ENCODE results near the gene RUFY2. TPM values are rescaled to one million over a fixed set of nuclear protein-coding genes. Genes with fewer than 3 reads are reported as not detected.

RUFY2 gene
- total and polyA plus RNA-seq, 8 donors: 4.6 to 104 (median 27.6) TPM

- TF ChIP-seq EP300 (IDR thresholded peaks at IDR 0.05) (no peak), POLR2A (IDR thresholded peaks at IDR 0.05) (no peak), POLR2AphosphoS5 (IDR thresholded peaks at IDR 0.05) (no peak)
- TF ChIP-seq, protein P1, sequence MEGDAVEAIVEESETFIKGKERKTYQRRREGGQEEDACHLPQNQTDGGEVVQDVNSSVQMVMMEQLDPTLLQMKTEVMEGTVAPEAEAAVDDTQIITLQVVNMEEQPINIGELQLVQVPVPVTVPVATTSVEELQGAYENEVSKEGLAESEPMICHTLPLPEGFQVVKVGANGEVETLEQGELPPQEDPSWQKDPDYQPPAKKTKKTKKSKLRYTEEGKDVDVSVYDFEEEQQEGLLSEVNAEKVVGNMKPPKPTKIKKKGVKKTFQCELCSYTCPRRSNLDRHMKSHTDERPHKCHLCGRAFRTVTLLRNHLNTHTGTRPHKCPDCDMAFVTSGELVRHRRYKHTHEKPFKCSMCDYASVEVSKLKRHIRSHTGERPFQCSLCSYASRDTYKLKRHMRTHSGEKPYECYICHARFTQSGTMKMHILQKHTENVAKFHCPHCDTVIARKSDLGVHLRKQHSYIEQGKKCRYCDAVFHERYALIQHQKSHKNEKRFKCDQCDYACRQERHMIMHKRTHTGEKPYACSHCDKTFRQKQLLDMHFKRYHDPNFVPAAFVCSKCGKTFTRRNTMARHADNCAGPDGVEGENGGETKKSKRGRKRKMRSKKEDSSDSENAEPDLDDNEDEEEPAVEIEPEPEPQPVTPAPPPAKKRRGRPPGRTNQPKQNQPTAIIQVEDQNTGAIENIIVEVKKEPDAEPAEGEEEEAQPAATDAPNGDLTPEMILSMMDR (IDR thresholded peaks at IDR 0.05): no peak
- intact Hi-C loops (cut with DNase I; ENCODE audit: low total_unique reads): no loop called here
- Histone ChIP-seq H3K36me3 (peaks cover 0 to 6% (median 2%) of the 10 kb centered on the region in 4 donors), H3K27me3 (no peaks in the 10 kb centered on the region), H3K9me3 (no peaks in the 10 kb centered on the region), H3K4me1 (no peaks in the 10 kb centered on the region), H3K27ac (no peak overlapping the region), H3K4me3 (no peak overlapping the region)
- DNase-seq: no peak
- 92 to 100% (median 99%) methylated on average over 3 of the region's 3 CpGs for WGBS, 5 donors
Measured at GRCh38 chr10:68440898-68441297, 33.8 kb upstream of the RUFY2 start.

- Histone ChIP-seq H3K9me3 (no peaks in the 10 kb centered on the region), H3K4me1 (no peaks in the 10 kb centered on the region), H3K27ac (no peak overlapping the region), H3K27me3 (no peaks in the 10 kb centered on the region), H3K4me3 (no peak overlapping the region), H3K36me3 (peaks cover 0 to 6% (median 2%) of the 10 kb centered on the region in 4 donors)
- TF ChIP-seq, protein P1 (IDR thresholded peaks at IDR 0.05): no peak
- TF ChIP-seq POLR2AphosphoS5 (IDR thresholded peaks at IDR 0.05) (no peak), POLR2A (IDR thresholded peaks at IDR 0.05) (no peak), EP300 (IDR thresholded peaks at IDR 0.05) (no peak)
- no peak for DNase-seq
- intact Hi-C loops (cut with DNase I; ENCODE audit: low total_unique reads): no loop called here
Measured at GRCh38 chr10:68435803-68436202, 28.7 kb upstream of the RUFY2 start.

DNA sequence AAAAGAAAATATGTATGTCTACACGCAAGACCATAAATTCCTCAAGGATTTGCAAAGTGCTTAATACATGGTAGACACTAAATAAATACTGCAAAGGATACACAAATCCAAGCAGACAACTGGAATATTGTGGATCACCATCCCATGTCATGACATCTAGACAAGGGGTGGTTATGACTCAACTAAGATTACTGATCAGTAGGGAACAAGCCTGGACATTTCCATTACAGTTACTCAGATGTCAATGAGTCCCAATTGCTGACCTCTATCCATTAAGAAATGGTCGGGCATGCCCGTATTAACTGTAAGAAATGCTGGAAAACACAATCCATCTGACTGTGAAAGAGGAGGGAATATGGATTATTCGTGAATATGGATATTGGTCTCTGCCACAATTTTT, 27.6 kb upstream of the RUFY2 start:
- H3K27ac ChIP-seq: no peak overlapping the region
- 93 to 99% (median 96%) methylated on average over 4 of the region's 4 CpGs for WGBS, 5 donors
- H3K36me3 ChIP-seq: peaks cover 0 to 6% (median 2%) of the 10 kb centered on the region in 4 donors
- H3K27me3 ChIP-seq: no peaks in the 10 kb centered on the region
- no peak for DNase-seq
- intact Hi-C loops (cut with DNase I; ENCODE audit: low total_unique reads): no loop called here
- H3K4me3 ChIP-seq: no peak overlapping the region
- no peak for TF ChIP-seq EP300 (IDR thresholded peaks at IDR 0.05)
- TF ChIP-seq, protein P1 (IDR thresholded peaks at IDR 0.05): no peak
- no peaks in the 10 kb centered on the region for H3K4me1 ChIP-seq
- no peaks in the 10 kb centered on the region for H3K9me3 ChIP-seq

DNA sequence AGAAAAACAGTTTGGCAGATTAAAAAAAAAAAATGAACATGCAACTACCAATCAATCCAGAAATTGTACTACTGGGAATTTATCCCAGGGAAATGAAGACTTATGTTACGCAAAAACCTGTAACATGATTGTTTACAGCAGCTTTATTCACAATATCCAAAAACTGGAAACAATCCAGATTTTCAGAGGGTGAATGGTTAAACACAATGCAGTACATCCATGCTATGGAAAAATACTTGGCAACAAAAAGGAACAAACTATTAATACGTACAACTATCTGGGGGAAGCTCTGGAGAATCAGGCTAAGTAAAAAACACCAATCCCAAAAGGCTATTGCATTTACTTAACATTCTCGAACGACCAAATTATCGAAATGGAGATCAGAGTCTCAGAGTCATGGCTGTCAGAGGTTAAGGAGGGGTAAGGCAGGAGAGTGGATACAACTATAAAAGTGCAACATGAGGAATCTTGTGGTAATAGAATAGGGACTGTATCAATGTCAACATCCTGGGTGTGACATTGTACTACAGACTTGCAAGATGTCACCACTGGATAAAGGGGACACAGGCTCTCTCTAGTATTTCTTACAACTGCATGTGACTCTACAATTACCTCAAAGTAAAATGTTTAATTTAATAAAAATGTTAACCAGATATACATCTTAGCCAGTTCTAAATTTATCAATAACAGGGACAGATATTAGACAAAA, 21.5 kb upstream of the RUFY2 start:
- no peak overlapping the region for H3K4me3 ChIP-seq
- no peak for DNase-seq
- intact Hi-C loops (cut with DNase I; ENCODE audit: low total_unique reads): no loop called here
- H3K27me3 ChIP-seq: no peaks in the 10 kb centered on the region
- TF ChIP-seq, protein P1 (IDR thresholded peaks at IDR 0.05): no peak
- no peak for TF ChIP-seq POLR2AphosphoS5 (IDR thresholded peaks at IDR 0.05)
- no peak for TF ChIP-seq EP300 (IDR thresholded peaks at IDR 0.05)
- no peak for TF ChIP-seq POLR2A (IDR thresholded peaks at IDR 0.05)
- H3K27ac ChIP-seq: no peak overlapping the region
- 87 to 93% (median 88%) methylated on average over 5 of the region's 5 CpGs for WGBS, 5 donors
- H3K9me3 ChIP-seq: no peaks in the 10 kb centered on the region
- no peaks in the 10 kb centered on the region for H3K36me3 ChIP-seq
- no peaks in the 10 kb centered on the region for H3K4me1 ChIP-seq

Data from stomach (tissue), 9 donors.